Endothelial cell of umbilical vein (primary cell): ENCODE data around the gene ETS2.

Source experiments
- CTCF ChIP-seq, 2 donors: IDR thresholded peaks; 1 replicate in 1 of 2; 2 replicates in 1 of 2; pipeline ENCODE4 v1.5.1; 2011; ENCODE audit warnings: low read length in 2 of 2, mild to moderate bottlenecking in 2 of 2, moderate library complexity in 2 of 2, control low read depth in 1 of 2, inconsistent platforms in 1 of 2, low read depth in 1 of 2; ENCODE audit not compliant: insufficient read depth in 1 of 2; ENCODE audit errors: extremely low read depth in 1 of 2
- EZH2 ChIP-seq: IDR thresholded peaks from 2 replicates; pipeline ENCODE4 v1.6.1; 2012; ENCODE audit warnings: borderline replicate concordance, low read depth, mild to moderate bottlenecking, moderate library complexity, low read length, inconsistent platforms; ENCODE audit not compliant: severe bottlenecking
- FOS ChIP-seq: IDR thresholded peaks from 2 replicates; pipeline ENCODE4 v1.6.1; 2011; ENCODE audit warnings: mild to moderate bottlenecking, low read length, moderate library complexity, borderline replicate concordance; ENCODE audit not compliant: insufficient read depth
- GATA2 ChIP-seq: IDR thresholded peaks from 2 replicates; pipeline ENCODE4 v1.7.0; 2011; ENCODE audit warnings: low read depth, mild to moderate bottlenecking, moderate library complexity, mixed read lengths, low read length; ENCODE audit not compliant: insufficient read length, insufficient read depth
- JUN ChIP-seq: IDR thresholded peaks from 2 replicates; pipeline ENCODE4 v1.6.1; 2011; ENCODE audit warnings: borderline replicate concordance, low read depth; ENCODE audit not compliant: insufficient read length, insufficient read depth
- MAX ChIP-seq: IDR thresholded peaks from 2 replicates; pipeline ENCODE4 v1.6.1; 2011; ENCODE audit not compliant: insufficient read depth, insufficient read length
- POLR2A ChIP-seq: IDR thresholded peaks from 2 replicates; pipeline ENCODE4 v1.6.1; 2012; ENCODE audit warnings: low read depth, mild to moderate bottlenecking, control low read depth, low read length
- POLR2AphosphoS5 ChIP-seq: IDR thresholded peaks from 2 replicates; pipeline ENCODE4 v1.6.1; 2012; ENCODE audit warnings: low read depth, mild to moderate bottlenecking, control low read depth, low read length, moderate library complexity; ENCODE audit not compliant: insufficient read depth

- TF ChIP-seq CTCF (IDR thresholded peaks at IDR 0.05; ENCODE audit: extremely low read depth in 1 of 2, insufficient read depth in 1 of 2, low read depth in 1 of 2, low read length in 2 of 2) (no peak), POLR2A (no peak), GATA2 (no peak), POLR2AphosphoS5 (no peak), FOS (no peak), MAX (no peak), JUN (no peak), EZH2 (no peak)
These were observed 14.0 kb downstream of the ETS2 start for GRCh38 chr21:38819719-38820159.
